ENCODE measurements around the gene CDCA7. TPM values are rescaled to one million over a fixed set of nuclear protein-coding genes. Genes with fewer than 3 reads are reported as not detected.

Gene CDCA7
- total RNA-seq, 2 donors from 2014 or later, result 3.1 to 3.6 TPM

- TF ChIP-seq POLR2A (IDR thresholded peaks at IDR 0.05) (no peak), CTCF (IDR thresholded peaks at IDR 0.05) (no peak)
- ATAC-seq (no peak), DNase-seq (no peak)
- Histone ChIP-seq H3K27me3 (no peaks in the 10 kb centered on the region), H3K27ac (no peak overlapping the region), H3K36me3 (replicated peaks in 1 of 2; ENCODE audit: insufficient read depth in 1 of 2, low read depth in 2 of 2) (no peaks in the 10 kb centered on the region), H3K9me3 (no peaks in the 10 kb centered on the region), H3K4me1 (no peaks in the 10 kb centered on the region), H3K4me3 (no peak overlapping the region)
- 85 to 91% methylated on average over 4 of the region's 4 CpGs for WGBS, 2 donors
- intact Hi-C loops (cut with DNase I), result no loop called here
Observed at GRCh38 chr2:173417341-173417740, 62.7 kb downstream of the CDCA7 start.

GRCh38 chr2:173417802-173418201, 63.1 kb downstream of the CDCA7 start:
- no peak overlapping the region for H3K4me3 ChIP-seq
- no peaks in the 10 kb centered on the region for H3K4me1 ChIP-seq
- no peaks in the 10 kb centered on the region for H3K9me3 ChIP-seq
- no peaks in the 10 kb centered on the region for H3K36me3 ChIP-seq (replicated peaks in 1 of 2; ENCODE audit: insufficient read depth in 1 of 2, low read depth in 2 of 2)
- DNase-seq (no peak), ATAC-seq (no peak)
- H3K27ac ChIP-seq, result no peak overlapping the region
- TF ChIP-seq POLR2A (IDR thresholded peaks at IDR 0.05), result no peak
- TF ChIP-seq CTCF (IDR thresholded peaks at IDR 0.05), result no peak
- no peaks in the 10 kb centered on the region for H3K27me3 ChIP-seq
- intact Hi-C loops (cut with DNase I), result no loop called here
